ENCODE results near the gene ADAMTSL3. TPM values are rescaled to one million over a fixed set of nuclear protein-coding genes. Genes with fewer than 3 reads are reported as not detected.

The ADAMTSL3 gene
- total RNA-seq, 1 experiment from 2014 or later = 1.8 TPM

- TF ChIP-seq CBFB (CRISPR knock-in tag; IDR thresholded peaks at IDR 0.05; ENCODE audit: low read depth) (no peak), TP53 (CRISPR knock-in tag; IDR thresholded peaks at IDR 0.05) (0 out of 2 replicates have a peak, but pooled peaks have one; percentile 31), NR1H2 (CRISPR knock-in tag; IDR thresholded peaks at IDR 0.05) (no peak), TEAD4 (CRISPR knock-in tag; IDR thresholded peaks at IDR 0.05) (no peak), ZNF423 (CRISPR knock-in tag; IDR thresholded peaks at IDR 0.05) (no peak), E2F1 (CRISPR knock-in tag; IDR thresholded peaks at IDR 0.05) (0 out of 2 replicates have a peak, but pooled peaks have one; percentile 36), NR2C2 (CRISPR knock-in tag; IDR thresholded peaks at IDR 0.05) (no peak), SMAD3 (CRISPR knock-in tag; IDR thresholded peaks at IDR 0.05; ENCODE audit: borderline replicate concordance) (no peak), E2F4 (CRISPR knock-in tag; IDR thresholded peaks at IDR 0.05; ENCODE audit: borderline replicate concordance, low read depth) (no peak), ZNF138 (CRISPR knock-in tag; conservative IDR thresholded peaks at IDR 0.05) (no peak), TEAD1 (CRISPR knock-in tag; IDR thresholded peaks at IDR 0.05) (peak; percentile 47; the same call in 1 of the 2 replicates), PRRX2 (CRISPR knock-in tag; IDR thresholded peaks at IDR 0.05) (no peak), GABPB1 (CRISPR knock-in tag; IDR thresholded peaks at IDR 0.05) (no peak), ARID4B (CRISPR knock-in tag; IDR thresholded peaks at IDR 0.05; ENCODE audit: borderline replicate concordance) (no peak), FOXP4 (CRISPR knock-in tag; IDR thresholded peaks at IDR 0.05) (peak; percentile 62; the same call in 1 of the 2 replicates), ZNF396 (CRISPR knock-in tag; IDR thresholded peaks at IDR 0.05; ENCODE audit: borderline replicate concordance) (no peak), ZNF416 (CRISPR knock-in tag; IDR thresholded peaks at IDR 0.05) (no peak)
- TF ChIP-seq, protein P1, sequence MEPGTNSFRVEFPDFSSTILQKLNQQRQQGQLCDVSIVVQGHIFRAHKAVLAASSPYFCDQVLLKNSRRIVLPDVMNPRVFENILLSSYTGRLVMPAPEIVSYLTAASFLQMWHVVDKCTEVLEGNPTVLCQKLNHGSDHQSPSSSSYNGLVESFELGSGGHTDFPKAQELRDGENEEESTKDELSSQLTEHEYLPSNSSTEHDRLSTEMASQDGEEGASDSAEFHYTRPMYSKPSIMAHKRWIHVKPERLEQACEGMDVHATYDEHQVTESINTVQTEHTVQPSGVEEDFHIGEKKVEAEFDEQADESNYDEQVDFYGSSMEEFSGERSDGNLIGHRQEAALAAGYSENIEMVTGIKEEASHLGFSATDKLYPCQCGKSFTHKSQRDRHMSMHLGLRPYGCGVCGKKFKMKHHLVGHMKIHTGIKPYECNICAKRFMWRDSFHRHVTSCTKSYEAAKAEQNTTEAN (CRISPR knock-in tag; IDR thresholded peaks at IDR 0.05) = no peak
- TF ChIP-seq, protein P2, sequence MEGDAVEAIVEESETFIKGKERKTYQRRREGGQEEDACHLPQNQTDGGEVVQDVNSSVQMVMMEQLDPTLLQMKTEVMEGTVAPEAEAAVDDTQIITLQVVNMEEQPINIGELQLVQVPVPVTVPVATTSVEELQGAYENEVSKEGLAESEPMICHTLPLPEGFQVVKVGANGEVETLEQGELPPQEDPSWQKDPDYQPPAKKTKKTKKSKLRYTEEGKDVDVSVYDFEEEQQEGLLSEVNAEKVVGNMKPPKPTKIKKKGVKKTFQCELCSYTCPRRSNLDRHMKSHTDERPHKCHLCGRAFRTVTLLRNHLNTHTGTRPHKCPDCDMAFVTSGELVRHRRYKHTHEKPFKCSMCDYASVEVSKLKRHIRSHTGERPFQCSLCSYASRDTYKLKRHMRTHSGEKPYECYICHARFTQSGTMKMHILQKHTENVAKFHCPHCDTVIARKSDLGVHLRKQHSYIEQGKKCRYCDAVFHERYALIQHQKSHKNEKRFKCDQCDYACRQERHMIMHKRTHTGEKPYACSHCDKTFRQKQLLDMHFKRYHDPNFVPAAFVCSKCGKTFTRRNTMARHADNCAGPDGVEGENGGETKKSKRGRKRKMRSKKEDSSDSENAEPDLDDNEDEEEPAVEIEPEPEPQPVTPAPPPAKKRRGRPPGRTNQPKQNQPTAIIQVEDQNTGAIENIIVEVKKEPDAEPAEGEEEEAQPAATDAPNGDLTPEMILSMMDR (IDR thresholded peaks at IDR 0.05) = no peak
- TF ChIP-seq, protein P3, sequence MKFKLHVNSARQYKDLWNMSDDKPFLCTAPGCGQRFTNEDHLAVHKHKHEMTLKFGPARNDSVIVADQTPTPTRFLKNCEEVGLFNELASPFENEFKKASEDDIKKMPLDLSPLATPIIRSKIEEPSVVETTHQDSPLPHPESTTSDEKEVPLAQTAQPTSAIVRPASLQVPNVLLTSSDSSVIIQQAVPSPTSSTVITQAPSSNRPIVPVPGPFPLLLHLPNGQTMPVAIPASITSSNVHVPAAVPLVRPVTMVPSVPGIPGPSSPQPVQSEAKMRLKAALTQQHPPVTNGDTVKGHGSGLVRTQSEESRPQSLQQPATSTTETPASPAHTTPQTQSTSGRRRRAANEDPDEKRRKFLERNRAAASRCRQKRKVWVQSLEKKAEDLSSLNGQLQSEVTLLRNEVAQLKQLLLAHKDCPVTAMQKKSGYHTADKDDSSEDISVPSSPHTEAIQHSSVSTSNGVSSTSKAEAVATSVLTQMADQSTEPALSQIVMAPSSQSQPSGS (CRISPR knock-in tag; IDR thresholded peaks at IDR 0.05; ENCODE audit: borderline replicate concordance, low read depth) = no peak
- TF ChIP-seq, protein P4, sequence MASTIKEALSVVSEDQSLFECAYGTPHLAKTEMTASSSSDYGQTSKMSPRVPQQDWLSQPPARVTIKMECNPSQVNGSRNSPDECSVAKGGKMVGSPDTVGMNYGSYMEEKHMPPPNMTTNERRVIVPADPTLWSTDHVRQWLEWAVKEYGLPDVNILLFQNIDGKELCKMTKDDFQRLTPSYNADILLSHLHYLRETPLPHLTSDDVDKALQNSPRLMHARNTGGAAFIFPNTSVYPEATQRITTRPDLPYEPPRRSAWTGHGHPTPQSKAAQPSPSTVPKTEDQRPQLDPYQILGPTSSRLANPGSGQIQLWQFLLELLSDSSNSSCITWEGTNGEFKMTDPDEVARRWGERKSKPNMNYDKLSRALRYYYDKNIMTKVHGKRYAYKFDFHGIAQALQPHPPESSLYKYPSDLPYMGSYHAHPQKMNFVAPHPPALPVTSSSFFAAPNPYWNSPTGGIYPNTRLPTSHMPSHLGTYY (CRISPR knock-in tag; IDR thresholded peaks at IDR 0.05) = no peak
- TF ChIP-seq, protein P5, sequence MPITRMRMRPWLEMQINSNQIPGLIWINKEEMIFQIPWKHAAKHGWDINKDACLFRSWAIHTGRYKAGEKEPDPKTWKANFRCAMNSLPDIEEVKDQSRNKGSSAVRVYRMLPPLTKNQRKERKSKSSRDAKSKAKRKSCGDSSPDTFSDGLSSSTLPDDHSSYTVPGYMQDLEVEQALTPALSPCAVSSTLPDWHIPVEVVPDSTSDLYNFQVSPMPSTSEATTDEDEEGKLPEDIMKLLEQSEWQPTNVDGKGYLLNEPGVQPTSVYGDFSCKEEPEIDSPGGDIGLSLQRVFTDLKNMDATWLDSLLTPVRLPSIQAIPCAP (CRISPR knock-in tag; IDR thresholded peaks at IDR 0.05) = no peak
Observed at GRCh38 chr15:83653639-83654378, at the start of gene ADAMTSL3 (continued).
